HG03175 (cell line): ENCODE measurements around the gene GABARAP.

Source experiments
- ATAC-seq: cut with Tn5 transposase; IDR thresholded peaks from one replicate; pipeline ENCODE4 v1.9.1; 2021; ENCODE audit warnings: mild to moderate bottlenecking, moderate library complexity; ENCODE audit not compliant: unreplicated experiment

GABARAP gene

DNA sequence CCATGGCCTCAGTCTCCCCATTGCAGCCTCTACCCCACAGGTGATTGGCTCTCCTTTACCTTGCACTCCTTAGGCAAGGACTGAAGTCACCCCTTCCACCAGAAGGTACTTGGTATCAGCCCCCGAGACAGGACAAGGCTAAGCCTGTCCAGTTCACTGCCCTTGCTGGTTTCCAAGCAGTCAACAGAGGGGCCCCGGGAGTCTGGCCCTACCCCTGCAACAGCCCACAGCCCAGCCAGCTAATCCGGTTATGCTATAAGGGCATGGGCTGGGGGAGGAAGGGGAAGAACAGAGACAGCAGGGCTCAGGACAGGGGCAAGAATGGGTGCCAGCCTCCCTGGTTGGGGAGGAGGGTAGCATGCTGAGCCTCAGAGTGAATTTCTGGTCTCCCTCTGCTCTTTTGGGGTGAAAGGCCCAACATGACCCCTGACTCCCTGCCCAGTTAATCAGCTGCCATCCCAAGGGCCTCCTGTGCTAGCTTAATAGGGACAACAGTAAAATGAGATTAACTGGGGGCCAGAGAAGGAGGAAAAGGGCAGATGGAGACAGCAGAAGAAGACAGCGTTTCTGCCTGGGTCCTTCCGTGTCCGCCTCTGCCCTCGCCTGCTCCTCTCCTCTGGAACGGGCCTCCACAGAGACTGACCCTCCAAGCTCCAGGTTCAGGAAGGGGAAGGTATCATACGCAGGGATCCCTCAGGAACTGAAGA is 33.3 kb downstream of the GABARAP start:
- ATAC-seq: no peak

DNA sequence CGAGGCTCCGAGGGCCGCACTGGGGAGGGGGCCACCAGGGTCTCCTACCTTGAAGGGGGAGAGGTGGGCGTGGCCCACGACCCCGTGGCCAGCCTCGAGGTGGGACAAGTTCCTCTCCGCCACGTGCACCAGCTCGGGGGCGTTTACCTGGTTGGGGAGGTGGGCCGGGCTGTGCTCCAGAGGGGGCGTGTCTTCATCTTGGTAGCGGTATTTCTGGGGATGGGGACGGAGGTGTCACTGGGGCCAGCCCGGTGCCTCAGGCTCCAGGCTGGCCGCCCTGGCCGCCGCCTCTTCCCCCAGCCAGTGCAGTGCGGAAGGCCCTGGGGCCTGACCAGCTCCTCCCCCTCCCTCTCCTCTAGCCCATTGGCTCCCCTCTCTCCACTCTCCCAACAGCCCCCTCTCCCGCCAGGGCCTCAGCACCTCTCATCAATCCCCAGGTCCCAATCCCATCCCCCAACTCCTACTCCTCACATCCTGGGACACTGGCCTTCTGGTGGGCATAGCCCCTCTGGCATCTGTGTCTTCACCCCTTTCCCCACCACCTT is 34.1 kb downstream of the GABARAP start:
- no peak for ATAC-seq

DNA sequence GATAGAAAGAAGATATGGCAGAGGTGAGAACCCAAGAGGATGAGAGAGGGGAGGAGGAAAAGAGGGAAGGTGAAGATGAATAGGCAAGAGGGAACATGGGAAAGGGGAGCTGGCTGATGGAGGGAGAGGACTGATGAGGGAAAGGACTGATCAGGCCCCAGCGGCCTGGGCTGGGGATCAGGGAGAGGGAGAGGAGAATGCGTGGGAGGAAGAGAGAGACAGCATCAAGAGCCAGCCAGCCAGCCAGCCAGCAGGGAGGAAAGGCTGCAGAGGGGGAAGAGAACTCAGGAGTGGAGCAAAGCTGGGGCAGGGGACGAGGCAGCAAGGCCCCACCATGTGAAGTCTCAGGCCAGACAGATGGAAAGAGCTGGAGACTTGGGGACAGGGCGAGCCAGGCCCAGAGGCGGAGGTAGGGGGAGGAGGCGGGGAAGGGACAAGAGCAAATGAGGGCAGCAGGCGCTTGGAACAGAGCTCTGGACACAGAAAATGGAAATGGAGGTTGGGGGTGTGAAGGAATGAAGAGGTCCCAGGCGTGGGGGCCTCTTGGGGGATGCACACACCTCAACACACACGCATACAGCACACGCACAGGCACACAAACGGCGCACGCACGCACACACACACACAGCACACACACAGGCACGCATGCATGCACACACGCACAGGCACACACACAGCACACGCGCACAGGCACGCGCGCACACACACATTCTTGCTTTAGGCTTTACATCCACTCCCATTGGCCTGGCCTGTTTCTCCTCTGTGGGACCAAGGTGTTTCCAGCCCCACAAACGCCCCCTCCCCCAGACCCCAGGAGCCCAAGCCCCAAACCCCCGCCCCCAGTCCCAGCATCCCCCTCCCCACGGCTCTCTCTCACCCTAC is 34.9 kb downstream of the GABARAP start:
- no peak for ATAC-seq

DNA sequence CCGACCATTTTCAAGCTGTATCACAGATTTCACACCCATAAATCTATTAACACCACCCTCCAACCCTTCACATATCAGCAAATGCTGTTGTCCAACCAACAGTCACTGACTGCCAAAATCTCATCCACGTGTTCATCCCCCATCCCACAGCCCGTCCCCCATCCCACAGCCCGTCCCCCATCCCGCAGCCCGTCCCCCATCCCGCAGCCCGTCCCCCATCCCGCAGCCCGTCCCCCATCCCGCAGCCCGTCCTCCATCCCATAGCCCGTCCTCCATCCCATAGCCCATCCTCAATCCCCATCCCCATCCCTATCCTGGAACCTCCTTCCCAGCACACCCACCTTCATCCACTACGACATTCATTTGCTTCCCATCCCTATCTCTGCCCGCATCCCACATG is 36.7 kb downstream of the GABARAP start:
- no peak for ATAC-seq

DNA sequence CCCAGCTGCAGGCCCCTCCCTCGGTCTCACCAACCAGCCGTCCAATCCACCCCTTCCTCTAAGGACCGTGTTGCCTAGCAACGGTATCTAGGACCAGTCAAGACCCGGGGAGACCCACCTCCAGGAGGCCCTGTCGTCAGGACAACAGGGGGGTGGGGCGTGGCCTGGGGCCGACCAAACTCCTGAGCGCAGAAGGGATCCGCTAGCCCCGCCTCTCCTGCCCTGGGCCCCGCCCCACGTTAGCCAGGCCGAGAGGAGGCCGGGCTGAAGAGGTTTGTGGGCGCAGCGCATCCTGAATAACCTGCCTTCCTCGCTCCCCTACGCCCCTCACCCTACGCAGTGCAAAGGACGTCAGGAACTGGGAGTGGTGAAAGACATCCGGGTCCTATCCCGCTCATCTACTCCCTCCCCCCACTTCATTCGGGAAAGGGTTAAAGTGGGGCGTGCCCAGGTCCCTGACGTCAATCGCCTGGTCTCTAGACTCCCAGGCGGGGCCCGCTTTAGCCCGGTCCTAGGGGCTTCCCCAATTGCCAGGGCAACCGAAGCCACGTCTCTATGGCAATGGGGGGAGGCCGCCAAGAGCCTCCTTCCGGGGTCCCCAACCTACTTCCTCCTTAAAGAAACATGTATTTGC is 37.3 kb downstream of the GABARAP start:
- peak; percentile 82 for ATAC-seq

DNA sequence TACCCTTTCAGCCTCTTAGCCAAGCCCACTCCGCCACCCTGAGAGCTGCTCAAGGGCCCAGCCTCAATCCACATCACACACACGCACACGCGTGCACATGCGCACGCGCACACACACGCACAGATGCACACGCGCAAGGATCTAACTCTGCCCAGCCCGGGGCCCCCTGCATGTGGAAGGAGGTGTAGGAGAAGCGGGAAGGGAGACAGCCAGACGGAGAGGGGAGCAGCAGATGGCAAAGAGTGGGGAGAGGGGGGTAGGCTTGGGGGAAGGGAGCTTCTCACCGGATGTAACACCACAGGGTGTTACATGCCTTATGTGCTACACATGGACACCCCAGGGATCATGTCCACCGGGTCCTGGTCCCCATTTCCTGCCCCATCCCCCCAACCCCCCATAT is 37.9 kb downstream of the GABARAP start:
- no peak for ATAC-seq

DNA sequence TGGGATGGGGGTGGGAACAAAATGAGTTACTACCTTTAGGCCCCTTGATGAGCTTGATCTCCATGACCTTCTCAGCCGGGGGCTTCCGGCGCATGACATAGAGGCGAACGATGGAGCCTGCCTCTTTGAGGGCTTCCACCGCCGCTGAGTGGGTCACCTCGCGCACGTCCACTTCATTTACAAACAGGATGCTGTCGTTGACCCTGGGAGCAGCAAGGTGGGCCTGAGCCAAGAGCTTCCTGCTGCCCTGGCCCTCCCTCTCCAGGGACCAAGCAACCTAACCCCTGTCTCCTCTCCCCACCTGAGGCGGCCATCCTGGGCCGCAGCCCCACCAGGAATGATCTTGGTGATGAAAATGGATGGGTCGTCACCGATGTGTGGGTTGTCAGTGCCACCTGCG is 38.9 kb downstream of the GABARAP start:
- no peak for ATAC-seq

DNA sequence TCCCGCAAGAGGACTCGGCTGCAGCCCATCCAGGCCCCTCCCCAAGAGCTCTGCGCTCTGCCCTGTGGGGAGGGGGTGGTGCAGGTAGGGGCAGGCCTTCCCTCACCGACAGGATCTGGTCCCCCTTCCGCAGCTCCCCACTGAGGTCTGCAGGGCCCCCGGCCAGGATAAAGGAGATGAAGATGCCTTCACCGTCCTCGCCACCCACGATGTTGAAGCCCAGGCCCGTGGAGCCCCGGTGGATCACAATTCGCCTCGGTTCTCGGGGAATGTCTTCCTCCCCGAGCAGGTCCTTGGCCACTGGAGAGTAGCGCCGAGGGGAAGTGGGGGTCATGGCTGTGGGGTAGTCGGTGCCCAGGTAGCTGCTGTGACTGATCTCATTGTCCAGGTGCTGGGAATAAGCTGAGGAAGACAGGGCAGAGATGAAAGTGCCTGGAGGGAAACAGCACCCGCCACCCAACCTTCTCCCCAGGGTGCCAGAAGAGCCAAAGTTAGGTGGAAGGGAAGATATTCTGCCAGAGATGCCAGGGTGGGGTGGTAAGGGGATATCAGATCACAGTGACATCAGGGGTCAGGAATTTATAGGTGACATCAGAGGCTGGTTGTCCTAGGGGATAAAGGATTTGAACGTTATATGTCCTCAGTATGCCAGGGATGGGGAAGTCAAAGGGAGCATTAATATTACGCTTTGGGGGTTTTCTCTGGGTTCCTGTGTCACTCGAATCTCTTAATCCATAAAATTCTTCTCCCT is 45.4 kb downstream of the GABARAP start:
- ATAC-seq: no peak

DNA sequence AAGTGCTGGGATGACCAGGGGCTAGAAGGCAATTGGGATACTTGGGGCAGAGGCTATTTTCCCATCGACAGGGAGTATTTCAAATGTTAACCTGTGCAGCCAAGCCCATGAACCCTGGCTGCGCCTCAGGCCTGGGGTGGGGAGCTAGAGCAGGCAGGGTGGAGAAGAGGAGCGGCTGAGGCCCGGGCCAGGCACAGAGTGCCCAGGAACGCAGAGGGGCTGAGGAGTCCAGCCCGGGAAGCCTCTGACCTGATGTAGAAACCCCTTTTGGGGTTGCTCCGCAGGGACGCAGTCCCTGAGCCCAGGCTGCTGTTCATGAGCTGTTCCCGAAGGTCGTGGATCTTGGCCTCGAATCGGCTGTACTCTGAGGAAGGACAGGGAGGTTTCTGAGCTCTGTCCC is 46.3 kb downstream of the GABARAP start:
- no peak for ATAC-seq

DNA sequence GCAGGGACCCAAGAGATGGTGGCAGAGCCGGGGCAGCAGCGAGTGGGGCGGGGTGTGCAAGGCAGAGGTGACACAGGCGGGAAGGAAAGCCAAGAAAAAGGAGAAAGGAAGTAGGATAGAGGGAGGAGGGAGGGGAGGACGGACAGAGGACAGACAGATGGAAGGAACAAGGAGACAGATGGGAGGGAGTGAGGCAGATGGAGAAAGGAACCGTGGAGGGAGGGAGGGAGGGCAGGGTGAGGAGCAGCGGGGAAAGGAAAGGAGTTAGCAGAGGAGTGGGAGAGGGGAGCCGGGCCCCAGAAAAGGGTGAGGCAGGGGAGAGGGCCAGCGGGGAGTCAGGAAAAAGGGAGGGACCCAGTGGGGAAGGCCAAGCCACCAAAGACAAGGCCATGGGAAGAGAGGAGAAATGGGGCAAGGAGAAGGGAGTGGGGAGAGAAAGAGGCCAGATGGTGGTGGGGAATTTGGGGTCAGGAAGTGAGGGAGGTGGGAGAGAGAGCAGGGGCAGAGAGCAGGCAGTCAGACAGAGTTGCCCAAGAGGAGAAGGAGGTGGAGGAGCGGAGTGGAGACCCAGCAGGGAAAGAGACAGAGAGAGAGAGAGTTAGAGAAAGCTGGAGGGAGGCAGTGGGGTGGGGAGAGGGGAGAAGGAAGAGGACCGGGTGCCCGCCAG is 49.8 kb downstream of the GABARAP start:
- no peak for ATAC-seq

DNA sequence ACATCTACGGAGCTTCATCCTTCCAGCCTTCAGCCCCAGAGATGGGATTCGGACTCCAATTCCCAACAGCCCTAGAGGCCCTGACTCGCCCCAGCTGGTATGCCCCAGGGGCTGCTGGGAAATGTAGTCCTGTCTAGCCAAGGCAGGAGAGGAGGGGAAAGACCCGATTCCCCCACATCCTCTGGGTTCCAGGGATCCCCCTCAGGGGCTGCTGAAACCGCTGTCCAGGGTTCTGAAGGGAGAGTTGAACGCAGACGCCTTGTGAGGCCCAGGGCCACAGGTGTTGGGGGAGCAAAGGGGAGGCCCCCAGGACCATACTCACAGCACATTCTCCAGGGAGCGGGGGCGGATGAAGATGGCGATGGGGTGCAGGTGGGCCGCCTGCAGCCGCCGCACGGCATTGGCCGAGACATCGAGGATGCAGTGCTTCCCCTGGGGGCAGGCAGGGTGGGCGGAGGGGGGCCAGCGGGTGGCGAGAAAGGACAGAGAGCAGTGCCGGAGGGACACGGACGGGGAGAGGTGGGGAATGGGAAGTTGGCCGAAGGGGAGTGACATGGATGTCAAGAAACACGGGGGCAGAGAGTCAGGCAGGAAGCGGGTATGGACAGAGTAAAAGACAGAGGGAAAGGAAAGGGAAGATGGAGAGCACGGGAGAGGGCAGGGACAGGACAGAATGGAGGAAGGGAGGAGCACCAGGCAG is 50.5 kb downstream of the GABARAP start:
- ATAC-seq: no peak

DNA sequence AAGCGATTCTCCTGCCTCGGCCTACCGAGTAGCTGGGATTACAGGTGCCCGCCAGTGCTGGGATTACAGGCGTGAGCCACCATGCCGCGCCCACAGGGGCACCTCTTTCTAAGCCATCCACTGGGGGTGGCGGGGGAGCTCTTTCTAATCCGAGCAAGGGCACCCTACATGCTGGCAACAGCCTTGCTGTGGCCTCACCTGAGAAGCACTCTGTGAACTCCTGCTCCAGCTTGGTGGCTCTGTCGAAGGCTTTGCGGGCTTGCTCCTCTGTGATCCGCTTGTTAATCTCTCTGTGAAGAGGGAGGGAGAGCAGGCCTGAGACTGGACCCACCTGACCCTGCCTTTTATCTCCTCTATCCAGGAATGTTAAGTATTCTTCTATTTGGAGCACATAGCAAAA is 51.2 kb downstream of the GABARAP start:
- no peak for ATAC-seq

DNA sequence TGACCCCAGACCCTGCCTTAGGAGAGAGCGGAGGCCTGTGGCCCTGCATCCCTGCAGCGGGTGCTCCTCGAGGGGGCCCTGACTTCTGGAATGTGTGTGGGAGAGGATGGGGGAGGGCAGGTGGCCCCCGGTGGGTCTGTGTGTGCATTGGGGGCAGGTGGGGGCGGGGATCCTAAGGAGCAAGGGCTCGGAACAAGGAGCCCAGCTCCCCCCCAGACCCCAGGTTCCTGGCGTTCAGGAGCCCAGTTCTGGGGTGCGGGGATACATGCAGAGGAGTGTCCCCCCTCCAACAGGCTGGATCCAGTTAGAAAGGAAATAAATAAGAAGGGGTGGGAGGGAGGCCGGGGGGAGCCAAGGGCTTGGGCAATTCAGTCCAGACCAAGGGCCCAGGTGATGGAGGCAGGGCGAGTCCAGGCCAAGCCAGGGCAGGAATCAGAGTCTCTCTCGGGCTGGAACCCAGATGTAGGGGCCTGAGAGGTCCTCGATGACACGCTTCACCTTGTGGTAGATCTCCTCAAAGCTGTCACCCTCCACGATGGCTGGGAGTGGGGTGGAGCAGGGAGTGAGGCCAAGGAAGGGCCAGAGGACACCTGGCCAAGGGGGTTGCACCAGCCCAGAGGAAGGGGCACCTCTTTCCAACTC is 51.9 kb downstream of the GABARAP start:
- no peak for ATAC-seq
